Lung (tissue), 12 donors: Measurements from ENCODE around the gene TLE4. TPM values are rescaled to one million over a fixed set of nuclear protein-coding genes. Genes with fewer than 3 reads are reported as not detected.

Source experiments
- ATAC-seq: fragments of 200-7000 bp; cut with Tn5 transposase; one replicate; pipeline ENCODE4 v1.9.1; 2020; ENCODE audit warnings: moderate number of reproducible peaks; ENCODE audit not compliant: insufficient read depth, low FRiP score
- DNase-seq, 3 donors: peaks; one replicate each; pipeline ENCODE4 v3.0.0-alpha.2; 2013 to 2017
- H3K27ac ChIP-seq, 2 donors: one replicate each; pipeline ENCODE4 v1.5.1; 2013; ENCODE audit warnings: mild to moderate bottlenecking in 2 of 2, moderate library complexity in 2 of 2, control low read depth in 1 of 2, inconsistent platforms in 1 of 2, low read depth in 1 of 2, low read length in 1 of 2
- H3K27me3 ChIP-seq, 3 donors: one replicate each; pipeline ENCODE4 v1.5.1; 2013; ENCODE audit warnings: low read length in 2 of 3; ENCODE audit not compliant: control insufficient read depth in 3 of 3, insufficient read depth in 3 of 3
- H3K36me3 ChIP-seq, 4 donors: one replicate each; pipeline ENCODE4 v1.5.1; 2013; ENCODE audit warnings: low read length in 4 of 4, mild to moderate bottlenecking in 1 of 4, moderate library complexity in 1 of 4; ENCODE audit not compliant: control insufficient read depth in 4 of 4, insufficient read depth in 4 of 4
- H3K4me1 ChIP-seq, 5 donors: one replicate each; pipeline ENCODE4 v1.5.1; 2013; ENCODE audit warnings: low read length in 5 of 5, mild to moderate bottlenecking in 2 of 5, moderate library complexity in 1 of 5; ENCODE audit not compliant: control insufficient read depth in 5 of 5, insufficient read depth in 5 of 5
- H3K4me3 ChIP-seq: one replicate; pipeline ENCODE4 v1.5.1; 2013; ENCODE audit warnings: mild to moderate bottlenecking, control low read depth, moderate library complexity
- H3K9ac ChIP-seq, 2 donors: one replicate each; pipeline ENCODE4 v1.5.1; 2013; ENCODE audit warnings: low read length in 2 of 2, control low read depth in 1 of 2; ENCODE audit not compliant: insufficient read depth in 1 of 2
- H3K9me3 ChIP-seq, 4 donors: one replicate each; pipeline ENCODE4 v1.5.1; 2013; ENCODE audit warnings: low read length in 3 of 4, mild to moderate bottlenecking in 1 of 4, moderate library complexity in 1 of 4; ENCODE audit not compliant: control insufficient read depth in 4 of 4, insufficient read depth in 3 of 4
- CTCF ChIP-seq: IDR thresholded peaks from 2 replicates; pipeline ENCODE4 v1.5.1; 2012; ENCODE audit warnings: mild to moderate bottlenecking; ENCODE audit errors: control extremely low read depth, extremely low read depth
- WGBS, 2 donors: extraction: QIAGEN DNeasy Blood & Tissue Kit; methylation state at CpG; one replicate each; pipeline ENCODE4 v1.1.7; 2013; 5-methylcytosine and 5-hydroxymethylcytosine counted together
- polyA plus RNA-seq, 2 donors: library from polyadenylated mRNA; stranded (reverse); fragments of 200-250 nt; gene quantifications; one replicate each; pipeline ENCODE4 v1.2.1, GENCODE V29; 2013
- total RNA-seq, 2 donors: library from RNA; depleted of rRNA in 1 of 2; stranded (reverse); fragments of >200 nt in 1 of 2; gene quantifications; one replicate each; pipeline ENCODE4 v1.2.1, GENCODE V29; 2014 to 2021
- donor health status: control.
- donor health status: control.
- donor health status: Bipolar disorder and iron deficiency.
- donor health status: healthy.
- donor health status: DM: yes; HTN: yes; CAD: no.

Gene TLE4
- total and polyA plus RNA-seq, 4 donors = 6.1 to 44.1 (median 26.3) TPM

GRCh38 chr9:79661279-79661678 is 89.5 kb downstream of the TLE4 start:
- Histone ChIP-seq H3K9ac (no peak overlapping the region), H3K27me3 (no peaks in the 10 kb centered on the region), H3K4me3 (no peak overlapping the region), H3K4me1 (peaks cover 0 to 27% (median 3%) of the 10 kb centered on the region in 5 donors), H3K9me3 (no peaks in the 10 kb centered on the region), H3K27ac (no peak overlapping the region), H3K36me3 (peaks cover 0 to 3% (median 0%) of the 10 kb centered on the region in 4 donors)
- no peak for ATAC-seq
- DNase-seq = no peak
- WGBS, 2 donors = 96 to 97% methylated on average over 2 of the region's 2 CpGs
- no peak for TF ChIP-seq CTCF

GRCh38 chr9:79661886-79662536 is 90.2 kb downstream of the TLE4 start:
- DNase-seq = no peak
- Histone ChIP-seq H3K27me3 (no peaks in the 10 kb centered on the region), H3K9me3 (no peaks in the 10 kb centered on the region), H3K9ac (no peak overlapping the region), H3K36me3 (no peaks in the 10 kb centered on the region), H3K27ac (no peak overlapping the region), H3K4me3 (no peak overlapping the region), H3K4me1 (peaks cover 0 to 27% (median 5%) of the 10 kb centered on the region in 5 donors)
- TF ChIP-seq CTCF = no peak
- no peak for ATAC-seq
- WGBS, 2 donors = 83 to 84% methylated on average over 5 of the region's 5 CpGs

- no peak for TF ChIP-seq CTCF
- no peak overlapping the region for H3K4me3 ChIP-seq
- no peaks in the 10 kb centered on the region for H3K9me3 ChIP-seq
- H3K27me3 ChIP-seq = no peaks in the 10 kb centered on the region
- ATAC-seq (no peak), DNase-seq (peak in 2 of 3 donors; percentile 55 to 70)
- no peak overlapping the region for H3K27ac ChIP-seq
- peaks cover 0 to 27% (median 5%) of the 10 kb centered on the region in 5 donors for H3K4me1 ChIP-seq
- 30 to 43% methylated on average over 6 of the region's 6 CpGs for WGBS, 2 donors
- H3K9ac ChIP-seq = no peak overlapping the region
- H3K36me3 ChIP-seq = no peaks in the 10 kb centered on the region
Observed at GRCh38 chr9:79662537-79662956, 90.8 kb downstream of the TLE4 start.
